Transverse colon (tissue), 4 donors: ENCODE measurements around the gene TNNC1. TPM values are rescaled to one million over a fixed set of nuclear protein-coding genes. Genes with fewer than 3 reads are reported as not detected.

Experiments used
- DNase-seq: peaks from one replicate; pipeline ENCODE4 v3.0.0-alpha.2; 2019
- H3K27ac ChIP-seq, 4 donors: fragments of 200-600 bp; sonication (generic); 2 replicates each; pipeline ENCODE4 v1.5.1; 2016 to 2018; ENCODE audit warnings: inconsistent platforms in 4 of 4
- H3K27me3 ChIP-seq: fragments of 200-600 bp; sonication (generic); 2 replicates; pipeline ENCODE4 v1.5.1; 2017; ENCODE audit warnings: inconsistent platforms
- H3K36me3 ChIP-seq, 4 donors: fragments of 200-600 bp; sonication (generic); 2 replicates each; pipeline ENCODE4 v1.5.1; 2017 to 2019; ENCODE audit warnings: inconsistent platforms in 4 of 4
- H3K4me1 ChIP-seq, 4 donors: fragments of 200-600 bp; sonication (generic); 2 replicates each; pipeline ENCODE4 v1.5.1; 2017 to 2020; ENCODE audit warnings: inconsistent platforms in 4 of 4
- H3K4me3 ChIP-seq, 4 donors: fragments of 200-600 bp; sonication (generic); 1 replicate in 1 of 4; 2 replicates in 3 of 4; pipeline versions ENCODE4 v1.5.1 to v1.6.1; 2017 to 2019; ENCODE audit warnings: inconsistent platforms in 4 of 4
- H3K9me3 ChIP-seq, 2 donors: fragments of 200-600 bp; sonication (generic); 2 replicates each; pipeline ENCODE4 v1.5.1; 2017 to 2019; ENCODE audit warnings: inconsistent platforms in 2 of 2
- EP300 ChIP-seq: sonication (generic); formaldehyde crosslinking; IDR thresholded peaks from one replicate; pipeline ENCODE4 v1.6.1; 2017; ENCODE audit warnings: antibody characterized with exemption, low read depth
- POLR2A ChIP-seq: fragments of 450-650 bp; IDR thresholded peaks from one replicate; pipeline ENCODE4 v1.6.1; 2016; ENCODE audit warnings: antibody characterized with exemption, mild to moderate bottlenecking, moderate library complexity
- POLR2AphosphoS5 ChIP-seq, 3 donors: sonication (generic); formaldehyde crosslinking; IDR thresholded peaks; one replicate each; pipeline ENCODE4 v1.6.1; 2016; ENCODE audit warnings: antibody characterized with exemption in 3 of 3
- WGBS, 2 donors: methylation state at CpG; one replicate each; pipeline ENCODE4 v1.1.5; 2018; ENCODE audit warnings: low coverage in 1 of 2; 5-methylcytosine and 5-hydroxymethylcytosine counted together
- in situ Hi-C, 4 donors: fragments of 200-750 bp; cut with MboI; loops; one replicate each; pipeline versions ENCODE4 v1.15.0 to v1.15.1; 2017; ENCODE audit warnings: low sequenced_read_pairs in 3 of 4, low pct_ligation_motif_present in 1 of 4, low pct_unique_long_range_greater_than_20kb in 1 of 4
- intact Hi-C: fragments of 100-400 bp; cut with DNase I; formaldehyde crosslinking; loops from one replicate; pipeline ENCODE4 v1.15.1; 2023; ENCODE audit warnings: low total_unique reads
- total RNA-seq, 4 donors: library from RNA; depleted of rRNA; stranded (reverse); fragments of >200 nt; gene quantifications; one replicate each; pipeline ENCODE4 v1.1.0, GENCODE V29; 2016
- TF ChIP-seq, protein P1 (sequence below), 5 experiments: fragments of 200-600 bp in 3 of 5; fragments of 450-650 bp in 2 of 5; sonication (generic) in 3 of 5; IDR thresholded peaks; 1 replicate in 2 of 5; 2 replicates in 3 of 5; pipeline ENCODE4 v1.5.1; 2016 to 2017; ENCODE audit warnings: antibody characterized with exemption in 5 of 5, inconsistent platforms in 3 of 5, mild to moderate bottlenecking in 2 of 5, moderate library complexity in 1 of 5

TNNC1 gene
- total RNA-seq, 4 donors from 2014 or later = 7.1 to 10.4 TPM; not detected in 2

DNA sequence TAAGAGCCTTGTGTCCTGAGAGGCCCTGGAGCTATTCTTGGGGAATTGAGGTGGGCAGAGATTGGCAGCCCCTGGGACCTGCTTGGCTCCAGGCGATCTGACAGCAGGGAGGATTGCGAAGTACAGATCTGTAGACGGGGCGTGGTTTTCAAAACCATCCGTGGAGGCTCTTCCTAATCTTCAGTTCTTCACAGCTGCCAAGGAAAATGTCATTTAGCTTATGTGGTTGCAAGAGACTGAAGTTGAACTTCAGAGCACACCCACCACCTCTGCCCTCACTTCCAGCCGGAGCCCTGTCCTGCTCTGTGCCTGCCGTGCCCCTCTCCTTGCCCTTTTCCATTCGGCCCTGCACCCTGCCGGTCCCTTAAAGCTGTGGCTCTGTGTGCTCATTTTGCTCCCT is 14.5 kb upstream of the TNNC1 start:
- no peak for DNase-seq
- in situ Hi-C loops (no loop called here), intact Hi-C loops (no loop called here)
- Histone ChIP-seq H3K4me3 (no peak overlapping the region), H3K4me1 (peaks cover 3 to 19% (median 6%) of the 10 kb centered on the region in 4 donors), H3K36me3 (peaks cover 0 to 10% (median 4%) of the 10 kb centered on the region in 4 donors), H3K27ac (peak overlapping the region in 3 of 4 donors; percentile 10 to 53 (median 27)), H3K27me3 (no peaks in the 10 kb centered on the region), H3K9me3 (no peaks in the 10 kb centered on the region)
- no peak for TF ChIP-seq POLR2AphosphoS5 (IDR thresholded peaks at IDR 0.05)
- TF ChIP-seq EP300 = no peak
- TF ChIP-seq POLR2A = no peak
- TF ChIP-seq, protein P1, sequence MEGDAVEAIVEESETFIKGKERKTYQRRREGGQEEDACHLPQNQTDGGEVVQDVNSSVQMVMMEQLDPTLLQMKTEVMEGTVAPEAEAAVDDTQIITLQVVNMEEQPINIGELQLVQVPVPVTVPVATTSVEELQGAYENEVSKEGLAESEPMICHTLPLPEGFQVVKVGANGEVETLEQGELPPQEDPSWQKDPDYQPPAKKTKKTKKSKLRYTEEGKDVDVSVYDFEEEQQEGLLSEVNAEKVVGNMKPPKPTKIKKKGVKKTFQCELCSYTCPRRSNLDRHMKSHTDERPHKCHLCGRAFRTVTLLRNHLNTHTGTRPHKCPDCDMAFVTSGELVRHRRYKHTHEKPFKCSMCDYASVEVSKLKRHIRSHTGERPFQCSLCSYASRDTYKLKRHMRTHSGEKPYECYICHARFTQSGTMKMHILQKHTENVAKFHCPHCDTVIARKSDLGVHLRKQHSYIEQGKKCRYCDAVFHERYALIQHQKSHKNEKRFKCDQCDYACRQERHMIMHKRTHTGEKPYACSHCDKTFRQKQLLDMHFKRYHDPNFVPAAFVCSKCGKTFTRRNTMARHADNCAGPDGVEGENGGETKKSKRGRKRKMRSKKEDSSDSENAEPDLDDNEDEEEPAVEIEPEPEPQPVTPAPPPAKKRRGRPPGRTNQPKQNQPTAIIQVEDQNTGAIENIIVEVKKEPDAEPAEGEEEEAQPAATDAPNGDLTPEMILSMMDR (IDR thresholded peaks at IDR 0.05) = no peak
- 53 to 72% methylated on average over 3 to 9 of the region's 9 CpGs for WGBS, 2 donors

DNA sequence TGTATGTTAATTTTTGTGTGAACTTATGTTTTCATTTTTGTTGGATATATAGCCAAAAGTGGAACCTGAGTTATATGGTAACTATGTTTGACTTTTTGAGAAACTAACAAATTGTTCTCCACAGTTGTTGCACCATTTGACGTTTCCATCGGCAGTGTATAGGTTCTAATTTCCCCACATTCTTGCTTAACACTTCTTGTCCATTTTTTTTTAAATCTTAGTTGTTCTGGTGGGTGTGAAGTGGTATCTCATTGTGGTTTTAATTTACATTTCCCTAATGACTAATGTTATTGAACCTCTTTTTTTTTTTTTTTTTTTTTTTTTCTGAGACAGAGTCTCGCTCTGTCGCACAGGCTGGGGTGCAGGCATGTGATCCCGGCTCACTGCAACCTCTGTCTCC is 9.6 kb upstream of the TNNC1 start:
- no peaks in the 10 kb centered on the region for H3K27me3 ChIP-seq
- intact Hi-C loops (no loop called here), in situ Hi-C loops (no loop called here)
- no peaks in the 10 kb centered on the region for H3K9me3 ChIP-seq
- H3K4me3 ChIP-seq = no peak overlapping the region
- H3K4me1 ChIP-seq = peaks cover under 1 to 8% (median 3%) of the 10 kb centered on the region in 4 donors
- H3K36me3 ChIP-seq = peaks cover 0 to 17% (median 5%) of the 10 kb centered on the region in 4 donors
- H3K27ac ChIP-seq = no peak overlapping the region
- DNase-seq = no peak
- 88% methylated on average over 2 to 5 of the region's 5 CpGs for WGBS, 2 donors
- TF ChIP-seq POLR2AphosphoS5 (IDR thresholded peaks at IDR 0.05) (no peak), POLR2A (no peak)
- TF ChIP-seq, protein P1 (IDR thresholded peaks at IDR 0.05) = no peak

DNA sequence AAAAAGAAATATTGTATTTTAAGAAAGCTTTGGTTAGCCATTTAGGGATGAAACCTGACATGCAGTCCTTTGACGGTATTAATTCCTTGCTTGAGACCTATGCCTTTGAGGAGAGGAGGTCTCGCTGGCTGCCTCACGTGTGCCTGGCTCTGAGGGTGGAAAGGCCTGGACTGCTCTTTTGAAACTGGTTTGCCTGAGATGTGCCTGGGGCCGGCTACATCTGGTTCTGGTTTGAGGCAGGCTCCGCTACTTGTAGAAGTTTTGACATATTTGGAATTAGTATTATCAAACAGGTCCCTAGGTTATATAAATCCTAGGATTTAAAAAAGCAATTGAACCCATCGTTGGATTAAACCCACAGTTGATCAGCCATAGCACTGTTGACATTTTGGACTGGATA is 8.0 kb upstream of the TNNC1 start:
- WGBS, 2 donors = 80 to 86% methylated on average over 1 to 6 of the region's 6 CpGs
- H3K4me1 ChIP-seq = peaks cover 0 to 9% (median 2%) of the 10 kb centered on the region in 4 donors
- no peak for TF ChIP-seq POLR2AphosphoS5 (IDR thresholded peaks at IDR 0.05)
- intact Hi-C loops = no loop called here
- in situ Hi-C loops = no loop called here
- H3K27me3 ChIP-seq = no peaks in the 10 kb centered on the region
- H3K27ac ChIP-seq = no peak overlapping the region
- DNase-seq = no peak
- no peak overlapping the region for H3K4me3 ChIP-seq
- no peaks in the 10 kb centered on the region for H3K9me3 ChIP-seq
- peaks cover 0 to 21% (median 5%) of the 10 kb centered on the region in 4 donors for H3K36me3 ChIP-seq

DNA sequence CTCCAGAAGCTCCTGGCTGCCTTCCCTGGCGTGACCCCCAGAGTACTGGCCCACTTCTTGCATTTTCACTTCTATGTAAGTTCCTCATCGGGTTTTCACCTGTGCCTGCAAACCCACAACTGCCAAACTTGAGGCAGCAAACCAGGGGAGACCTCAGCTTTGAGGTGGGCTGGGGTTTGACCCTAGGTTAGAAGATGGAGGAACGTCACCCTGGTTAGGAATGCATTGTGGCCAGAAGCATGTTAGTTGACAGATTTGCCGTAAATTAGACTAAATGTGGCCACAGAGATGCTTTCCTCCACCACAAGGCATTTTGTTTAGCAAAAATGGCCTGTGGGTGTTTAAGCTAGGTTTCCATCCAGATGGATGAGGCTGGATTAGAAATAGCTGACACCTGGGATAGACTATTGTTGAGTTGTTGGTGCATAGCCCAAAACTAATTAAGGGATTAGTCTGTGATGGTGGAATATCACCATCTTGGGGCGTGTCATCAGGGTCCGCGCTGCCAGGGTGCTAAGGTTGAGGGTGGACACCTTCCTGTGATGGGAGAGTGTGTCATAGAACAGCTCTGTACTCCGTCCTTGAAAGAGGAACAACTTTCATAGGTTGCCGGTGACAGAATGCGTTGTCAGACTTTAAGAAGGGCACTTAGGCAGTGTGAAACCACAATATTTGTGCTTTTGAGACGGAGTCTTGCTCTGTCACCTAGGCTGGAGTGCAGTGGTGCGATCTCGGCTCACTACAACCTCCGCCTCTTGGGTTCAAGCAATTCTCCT is 5.1 kb upstream of the TNNC1 start:
- no peak overlapping the region for H3K4me3 ChIP-seq
- no peaks in the 10 kb centered on the region for H3K27me3 ChIP-seq
- in situ Hi-C loops = no loop called here
- H3K9me3 ChIP-seq = no peaks in the 10 kb centered on the region
- WGBS, 2 donors = 85 to 93% methylated on average over 8 to 14 of the region's 14 CpGs
- intact Hi-C loops = no loop called here
- H3K27ac ChIP-seq = no peak overlapping the region
- no peak for DNase-seq
- TF ChIP-seq EP300 (no peak), POLR2AphosphoS5 (IDR thresholded peaks at IDR 0.05) (no peak)
- peaks cover 12 to 27% (median 15%) of the 10 kb centered on the region in 4 donors for H3K4me1 ChIP-seq
- peaks cover 0 to 21% (median 5%) of the 10 kb centered on the region in 4 donors for H3K36me3 ChIP-seq

DNA sequence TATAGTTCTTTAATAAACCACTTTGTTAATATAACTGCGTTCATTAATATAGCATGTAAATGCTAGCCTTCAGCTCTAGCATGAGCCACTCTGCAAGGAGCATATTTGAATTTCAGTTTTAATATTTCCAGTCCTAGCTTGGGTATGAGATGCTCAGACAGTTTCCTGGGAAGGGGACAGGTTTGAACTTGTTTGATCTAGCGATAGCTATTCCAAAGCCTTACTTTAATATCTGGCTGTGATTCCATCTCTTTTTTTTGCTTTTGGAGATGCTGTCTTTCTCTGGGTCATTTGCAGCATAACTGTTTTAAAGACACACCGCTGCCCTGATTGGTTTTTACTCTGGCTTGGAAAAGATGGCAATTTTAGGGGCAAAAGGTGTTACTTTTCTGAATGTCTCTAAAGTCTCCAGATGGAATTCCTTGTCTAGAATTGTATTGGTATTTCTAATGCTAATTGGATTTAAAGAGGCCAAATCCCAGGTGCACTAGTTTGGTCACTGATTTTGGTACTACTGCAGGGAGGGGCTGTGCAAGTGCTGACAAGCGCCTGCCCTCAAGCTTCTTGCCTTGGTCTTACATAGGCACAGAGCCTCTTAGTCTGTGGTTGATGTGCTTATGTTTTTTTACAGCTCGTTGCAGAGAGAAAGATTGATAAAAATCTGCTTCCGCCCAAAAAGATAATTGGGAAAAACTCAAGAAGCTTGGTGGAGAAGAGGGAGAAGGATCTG is 4.4 kb upstream of the TNNC1 start:
- in situ Hi-C loops = no loop called here
- H3K4me1 ChIP-seq = peaks cover 13 to 30% (median 17%) of the 10 kb centered on the region in 4 donors
- H3K27me3 ChIP-seq = no peaks in the 10 kb centered on the region
- WGBS, 2 donors = 79 to 81% methylated on average over 6 of the region's 6 CpGs
- DNase-seq = no peak
- no peak overlapping the region for H3K4me3 ChIP-seq
- H3K27ac ChIP-seq = no peak overlapping the region
- H3K36me3 ChIP-seq = peaks cover 0 to 21% (median 5%) of the 10 kb centered on the region in 4 donors
- intact Hi-C loops = no loop called here
- TF ChIP-seq, protein P1 (IDR thresholded peaks at IDR 0.05) = no peak
- TF ChIP-seq EP300 = no peak
- no peaks in the 10 kb centered on the region for H3K9me3 ChIP-seq
